Measurements from ENCODE around the gene ST3GAL3.

DNA sequence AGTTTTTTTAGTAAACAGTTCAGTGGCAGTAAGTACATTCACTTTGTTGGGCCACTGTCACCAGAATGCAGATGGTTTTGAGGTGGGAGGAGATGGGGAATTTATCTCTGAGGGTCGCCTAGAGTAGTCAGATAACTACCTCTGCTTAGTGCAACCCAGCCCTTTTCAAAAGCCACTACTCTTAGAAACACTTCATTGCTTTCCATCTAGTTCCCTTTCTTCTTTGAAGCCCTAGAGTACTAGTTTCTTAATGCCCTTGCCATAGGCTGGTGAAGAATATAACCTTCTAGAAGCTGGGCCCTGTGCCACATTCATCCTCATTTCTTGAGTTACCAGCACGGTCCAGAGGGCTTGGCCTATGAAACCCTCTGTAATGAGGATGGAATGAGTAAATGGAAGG lies 28.4 kb upstream of the ST3GAL3 start:
- TF ChIP-seq YY1 (IDR thresholded peaks at IDR 0.05; ENCODE audit: insufficient read depth, insufficient read length) (no peak), ZNF274 (IDR thresholded peaks at IDR 0.05; ENCODE audit: low read depth, low read length) (no peak)

Measured in NT2/D1 (cell line).